Activated CD4-positive, alpha-beta T cell treated with anti-CD3 and anti-CD28 coated beads for 36 hours (primary cell): ENCODE measurements around the gene EMC7. TPM values are rescaled to one million over a fixed set of nuclear protein-coding genes. Genes with fewer than 3 reads are reported as not detected.
"Not testable (repeated sequence)": the region's sequence is repeated elsewhere in the genome, so short reads cannot be mapped to it uniquely, and the experiment has no call there.

Experiments
- ATAC-seq: fragments of 200-7000 bp; cut with Tn5 transposase; one replicate; pipeline ENCODE4 v1.10.0; 2021; ENCODE audit warnings: mild to moderate bottlenecking, moderate library complexity
- CTCF ChIA-PET: fragments of 350-600 bp; sonication (Branson Sonifier 250); formaldehyde crosslinking; loops from one replicate; lab custom pipeline; 2021; ENCODE audit warnings: antibody characterized with exemption; lab: Charles Lee
- POLR2A ChIA-PET: fragments of 350-600 bp; sonication (Branson Sonifier 250); formaldehyde crosslinking; loops from one replicate; lab custom pipeline; 2021; ENCODE audit warnings: antibody characterized with exemption, inconsistent platforms; lab: Charles Lee
- DNase-seq: peaks from one replicate; pipeline ENCODE4 v3.0.0-alpha.2; 2020
- H3K27ac Mint-ChIP-seq: one replicate; pipeline ENCODE4 v1.8.0; 2021; ENCODE audit warnings: mixed read lengths
- H3K27me3 Mint-ChIP-seq: one replicate; pipeline ENCODE4 v1.8.0; 2021; ENCODE audit warnings: mixed read lengths
- H3K36me3 Mint-ChIP-seq: one replicate; pipeline ENCODE4 v1.8.0; 2021; ENCODE audit warnings: low read depth, mixed read lengths
- H3K4me1 Mint-ChIP-seq: one replicate; pipeline ENCODE4 v1.8.0; 2021; ENCODE audit warnings: mixed read lengths
- H3K4me3 Mint-ChIP-seq: one replicate; pipeline ENCODE4 v1.8.0; 2021; ENCODE audit warnings: mild to moderate bottlenecking, moderate library complexity, mixed read lengths
- H3K9me3 Mint-ChIP-seq: one replicate; pipeline ENCODE4 v1.8.0; 2021; ENCODE audit warnings: low read depth, mixed read lengths
- intact Hi-C, 2 experiments: fragments of 100-400 bp; cut with DNase I in 1 of 2; cut with micrococcal nuclease in 1 of 2; formaldehyde crosslinking; loops; one replicate each; pipeline versions ENCODE4 v1.14.2 to v1.15.1; 2022 to 2024; cut with DNase I, micrococcal nuclease
- total RNA-seq, 2 experiments: library from RNA; stranded (reverse); gene quantifications; one replicate each; pipeline ENCODE4 v1.2.3, GENCODE V29; 2021

Gene EMC7
- total RNA-seq, 2 experiments from 2014 or later: 46.7 to 48.5 TPM

DNA sequence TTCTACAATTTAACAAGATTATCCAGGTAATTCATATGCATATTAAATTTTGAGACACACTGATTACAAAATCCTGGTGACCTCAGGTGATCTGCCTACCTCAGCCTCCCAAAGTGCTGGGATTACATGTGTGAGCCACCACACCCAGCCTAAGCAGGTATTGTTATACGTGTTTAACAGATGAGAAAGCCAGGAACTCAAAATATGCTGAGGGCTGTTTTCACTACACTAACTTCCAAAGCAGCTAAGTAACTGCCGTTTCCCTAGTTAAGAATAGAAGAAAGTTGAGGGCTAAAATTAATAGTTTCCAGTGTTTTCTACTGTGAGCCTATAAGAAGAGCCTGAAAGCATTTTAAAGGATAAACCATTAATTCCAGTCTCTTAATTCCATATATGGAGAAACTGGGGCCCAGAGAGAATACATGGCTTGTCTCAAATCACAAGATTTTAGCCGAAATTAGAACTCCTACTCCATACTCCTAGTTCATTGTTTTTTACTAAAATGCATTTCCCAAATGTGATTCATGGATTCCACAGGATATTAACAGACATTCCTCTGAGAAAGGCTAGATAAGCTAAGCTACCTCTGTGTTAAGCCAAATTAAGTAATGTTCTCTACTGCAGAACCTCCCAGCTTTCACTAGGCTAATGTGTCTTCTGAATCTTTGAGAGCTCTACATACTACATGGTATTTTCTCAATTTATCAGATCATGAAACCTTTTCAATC, 45.6 kb downstream of the EMC7 start:
- no peak overlapping the region for H3K4me3 Mint-ChIP-seq
- peaks cover 4% of the 10 kb centered on the region for H3K36me3 Mint-ChIP-seq
- H3K9me3 Mint-ChIP-seq: peaks cover 6% of the 10 kb centered on the region
- CTCF ChIA-PET: interaction anchor here (0.7 kb wide), 1 partner anchor 68 kb away, joined by 3 read pairs; no protein-coding TSS in a partner anchor
- H3K4me1 Mint-ChIP-seq: peaks cover 3% of the 10 kb centered on the region
- intact Hi-C loops: no loop called here
- no peaks in the 10 kb centered on the region for H3K27me3 Mint-ChIP-seq
- no peak for ATAC-seq
- DNase-seq: no peak
- POLR2A ChIA-PET: no interaction called here
- no peak overlapping the region for H3K27ac Mint-ChIP-seq

DNA sequence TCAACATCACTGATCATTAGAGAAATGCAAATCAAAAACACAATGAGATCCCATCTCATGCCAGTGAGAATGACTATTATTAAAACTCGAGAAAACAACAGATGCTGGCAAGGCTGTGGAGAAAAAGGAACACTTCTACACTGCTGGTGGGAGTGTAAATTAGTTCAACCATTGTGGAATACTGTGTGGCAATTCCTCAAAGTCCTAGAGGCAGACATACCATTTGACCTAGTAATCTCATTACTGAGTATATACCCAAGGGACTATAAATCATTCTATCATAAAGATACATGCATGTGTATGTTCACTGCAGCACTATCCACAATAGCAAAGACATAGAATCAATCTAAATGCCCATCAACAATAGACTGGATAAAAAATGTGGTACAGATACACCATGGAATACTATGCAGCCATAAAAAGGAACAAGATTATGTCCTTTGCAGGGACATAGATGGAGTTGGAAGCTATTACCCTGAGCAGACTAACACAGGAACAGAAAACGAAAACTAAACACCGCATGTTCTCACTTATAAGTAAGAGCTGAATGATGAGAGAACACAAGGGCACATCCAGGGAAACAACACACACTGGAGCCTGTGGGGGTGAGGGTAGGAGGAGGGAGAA, 47.5 kb downstream of the EMC7 start:
- intact Hi-C loops: no loop called here
- no peak overlapping the region for H3K27ac Mint-ChIP-seq
- ATAC-seq (no peak), DNase-seq (no peak)
- no peaks in the 10 kb centered on the region for H3K27me3 Mint-ChIP-seq
- H3K9me3 Mint-ChIP-seq: peaks cover 20% of the 10 kb centered on the region
- H3K4me3 Mint-ChIP-seq: no peak overlapping the region
- peaks cover 3% of the 10 kb centered on the region for H3K4me1 Mint-ChIP-seq
- CTCF ChIA-PET: interaction anchor here (0.5 to 0.6 kb wide), 2 partner anchors 58 to 152 kb away, joined by 3 read pairs; no protein-coding TSS in a partner anchor
- POLR2A ChIA-PET: no interaction called here
- H3K36me3 Mint-ChIP-seq: peaks cover 16% of the 10 kb centered on the region

DNA sequence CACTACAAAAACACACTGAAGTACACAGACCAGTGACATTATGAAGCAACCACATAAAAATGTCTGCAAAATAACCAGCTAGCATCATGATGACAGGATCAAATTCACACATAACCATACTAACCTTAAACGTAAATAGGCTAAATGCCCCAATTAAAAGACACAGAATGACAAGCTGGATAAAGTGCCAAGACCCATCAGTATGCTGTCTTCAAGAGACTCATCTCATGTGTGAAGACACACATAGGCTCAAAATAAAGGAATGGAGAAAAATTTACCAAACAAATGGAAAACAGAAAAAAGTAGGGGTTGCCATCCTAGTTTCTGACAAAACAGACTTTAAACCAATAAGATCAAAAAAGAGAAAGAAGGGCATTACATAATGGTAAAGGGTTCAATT, 51.3 kb downstream of the EMC7 start:
- POLR2A ChIA-PET, H3K4me3 Mint-ChIP-seq, intact Hi-C loops, ATAC-seq, H3K27ac Mint-ChIP-seq, DNase-seq, H3K27me3 Mint-ChIP-seq, H3K4me1 Mint-ChIP-seq, CTCF ChIA-PET: not testable (repeated sequence)
- Mint-ChIP-seq H3K9me3 (peaks cover 21% of the 10 kb centered on the region), H3K36me3 (peaks cover 17% of the 10 kb centered on the region)

DNA sequence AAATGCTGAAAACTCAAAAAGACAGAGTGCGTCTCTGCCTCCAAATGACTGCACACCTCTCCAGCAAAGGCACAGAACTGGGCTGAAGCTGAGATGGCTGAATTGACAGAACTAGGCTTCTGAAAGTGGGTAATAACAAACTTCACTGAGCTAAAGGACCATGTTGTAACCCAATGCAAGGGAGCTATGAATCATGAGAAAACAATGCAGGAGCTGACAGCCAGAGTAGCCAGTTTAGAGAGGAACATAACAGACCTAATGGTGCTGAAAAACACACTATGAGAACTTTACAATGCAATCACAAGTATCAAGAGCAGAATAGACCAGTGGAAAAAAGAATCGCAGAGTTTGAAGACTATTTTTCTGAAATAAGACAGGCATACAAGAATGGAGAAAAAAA, 52.5 kb downstream of the EMC7 start:
- intact Hi-C loops: no loop called here
- ChIA-PET POLR2A (no interaction called here), CTCF (no interaction called here)
- H3K4me1 Mint-ChIP-seq: peaks cover 4% of the 10 kb centered on the region
- peaks cover 21% of the 10 kb centered on the region for H3K9me3 Mint-ChIP-seq
- no peak overlapping the region for H3K4me3 Mint-ChIP-seq
- DNase-seq (no peak), ATAC-seq (no peak)
- H3K27me3 Mint-ChIP-seq: no peaks in the 10 kb centered on the region
- no peak overlapping the region for H3K27ac Mint-ChIP-seq
- peaks cover 17% of the 10 kb centered on the region for H3K36me3 Mint-ChIP-seq

DNA sequence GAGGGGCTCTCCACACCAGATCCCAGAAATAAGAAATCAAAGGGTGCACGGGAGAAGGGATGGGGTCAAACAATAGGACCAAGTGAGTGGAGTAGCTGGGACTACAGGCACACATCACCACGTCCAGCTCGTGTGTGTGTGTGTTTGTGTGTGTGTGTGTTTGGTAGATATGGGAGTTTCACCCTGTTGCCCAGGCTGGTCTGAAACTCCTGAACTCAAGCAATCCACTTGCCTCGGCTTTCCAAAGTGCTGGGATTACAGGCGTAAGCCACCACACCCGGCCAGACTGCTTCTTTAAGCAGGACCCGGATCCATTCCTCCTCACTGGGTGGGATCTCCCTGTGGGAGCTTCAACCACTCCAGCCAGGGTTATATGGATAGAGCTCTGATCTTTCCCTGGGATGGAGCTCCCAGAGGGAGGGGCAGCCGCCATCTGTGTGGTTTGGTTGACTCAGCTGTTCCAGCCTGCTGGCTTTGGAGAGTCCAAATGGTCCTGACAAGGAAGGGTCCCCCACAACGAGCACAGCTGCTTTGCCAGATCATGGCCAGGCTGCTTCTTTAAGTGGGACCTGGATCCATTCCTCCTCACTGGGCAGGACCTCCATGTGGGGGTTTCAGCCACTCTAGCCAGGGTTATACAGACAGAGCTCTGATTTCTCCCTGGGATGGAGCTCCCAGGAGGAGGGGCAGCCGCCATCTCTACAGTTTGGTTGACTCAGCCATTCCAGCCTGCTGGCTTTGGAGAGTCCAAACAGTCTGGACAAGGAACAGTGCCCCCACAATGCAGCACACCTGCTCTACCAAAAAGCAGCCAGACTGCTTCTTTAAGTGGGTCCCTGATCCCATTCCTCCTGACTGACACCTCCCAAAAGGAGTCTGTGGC, 53.5 kb downstream of the EMC7 start:
- CTCF ChIA-PET: interaction anchor here (0.6 kb wide), 1 partner anchor 14 kb away, joined by 3 read pairs; no protein-coding TSS in a partner anchor
- H3K27ac Mint-ChIP-seq: no peak overlapping the region
- H3K4me1 Mint-ChIP-seq: peaks cover 13% of the 10 kb centered on the region
- ATAC-seq (no peak), DNase-seq (no peak)
- H3K9me3 Mint-ChIP-seq: peaks cover 21% of the 10 kb centered on the region
- intact Hi-C loops: no loop called here
- H3K4me3 Mint-ChIP-seq: no peak overlapping the region
- peaks cover 17% of the 10 kb centered on the region for H3K36me3 Mint-ChIP-seq
- H3K27me3 Mint-ChIP-seq: no peaks in the 10 kb centered on the region
- POLR2A ChIA-PET: no interaction called here

DNA sequence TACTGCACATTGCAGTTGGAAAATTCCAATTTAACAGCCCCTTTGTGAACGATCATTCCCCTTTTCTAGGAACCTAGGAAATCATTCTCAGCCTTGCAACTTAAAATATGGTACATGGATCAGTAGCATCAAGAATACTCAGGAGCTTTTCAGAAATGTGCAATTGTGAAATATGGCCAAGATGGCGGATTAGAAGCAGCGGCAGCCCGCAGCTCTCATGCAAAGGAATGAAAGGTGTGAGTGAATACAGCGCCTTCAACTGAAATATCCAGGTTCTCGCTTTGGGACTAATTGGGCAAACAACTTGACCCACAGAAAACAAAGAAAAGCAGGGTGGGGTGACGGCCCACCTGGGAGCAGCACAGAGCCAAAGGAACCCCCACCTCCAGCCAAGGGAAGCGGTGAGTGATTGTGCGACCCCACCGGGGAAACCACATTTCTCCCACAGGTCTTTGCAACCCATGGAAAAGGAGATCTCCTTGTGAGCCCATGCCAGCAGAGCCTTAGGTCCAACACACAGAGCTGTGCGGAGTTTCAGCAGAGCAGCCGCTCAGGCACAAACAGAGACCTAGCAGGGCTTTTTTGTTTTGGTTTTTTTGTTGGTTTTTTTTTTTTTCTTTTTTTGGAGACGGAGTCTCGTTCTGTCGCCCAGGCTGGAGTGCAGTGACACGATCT, 55.1 kb downstream of the EMC7 start:
- peaks cover 12% of the 10 kb centered on the region for H3K4me1 Mint-ChIP-seq
- intact Hi-C loops: no loop called here
- H3K4me3 Mint-ChIP-seq: no peak overlapping the region
- ATAC-seq (no peak), DNase-seq (no peak)
- ChIA-PET POLR2A (no interaction called here), CTCF (no interaction called here)
- peaks cover 16% of the 10 kb centered on the region for H3K36me3 Mint-ChIP-seq
- H3K27me3 Mint-ChIP-seq: no peaks in the 10 kb centered on the region
- H3K9me3 Mint-ChIP-seq: peaks cover 21% of the 10 kb centered on the region
- H3K27ac Mint-ChIP-seq: no peak overlapping the region

DNA sequence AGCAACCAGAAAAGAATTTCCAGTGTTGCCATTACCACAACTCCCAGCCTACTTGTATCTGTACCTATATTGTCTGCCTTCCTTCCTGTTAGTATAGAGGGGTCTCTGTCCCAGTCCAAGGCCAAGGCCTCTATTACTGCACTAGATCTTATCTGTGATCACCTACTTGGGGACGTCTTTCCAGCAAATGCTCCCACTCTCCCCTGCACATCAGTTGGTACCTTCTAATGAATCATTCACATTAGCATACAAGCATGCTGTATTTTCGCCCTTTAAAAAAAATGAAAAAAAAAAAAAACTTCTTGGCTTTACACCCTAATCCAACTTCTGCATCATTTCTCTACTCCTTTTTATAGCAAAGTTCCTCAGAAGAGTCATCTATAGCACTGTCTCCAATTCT, 57.8 kb downstream of the EMC7 start:
- DNase-seq (no peak), ATAC-seq (no peak)
- intact Hi-C loops: no loop called here
- ChIA-PET CTCF (interaction anchor here (0.8 to 1.4 kb wide), 3 partner anchors 17 to 174 kb away, joined by 3 to 6 read pairs (median 4); partner anchors contain the start of gene KATNBL1), POLR2A (no interaction called here)
- H3K27ac Mint-ChIP-seq: no peak overlapping the region
- H3K4me1 Mint-ChIP-seq: peaks cover 27% of the 10 kb centered on the region
- no peaks in the 10 kb centered on the region for H3K36me3 Mint-ChIP-seq
- no peak overlapping the region for H3K4me3 Mint-ChIP-seq
- H3K27me3 Mint-ChIP-seq: no peaks in the 10 kb centered on the region
- H3K9me3 Mint-ChIP-seq: no peaks in the 10 kb centered on the region

DNA sequence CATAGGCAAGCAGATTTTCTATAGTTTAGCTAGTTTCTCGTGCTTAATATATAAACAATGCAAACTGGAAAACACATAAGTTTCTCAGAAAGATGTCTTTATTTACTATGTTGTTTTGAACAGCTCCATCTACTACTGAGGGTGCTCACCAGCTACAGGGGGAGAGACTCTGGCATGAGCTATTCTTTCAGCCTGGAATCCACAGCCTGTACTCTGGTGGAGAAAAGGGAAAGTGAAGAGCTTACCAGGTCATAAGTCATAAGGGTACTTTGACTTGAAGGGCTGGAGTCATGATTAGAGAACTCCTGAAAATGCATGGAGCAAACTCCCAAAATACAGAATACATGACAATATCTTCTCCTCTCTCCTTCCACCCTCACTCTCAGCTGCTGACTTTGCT, 58.3 kb downstream of the EMC7 start:
- ChIA-PET CTCF (interaction anchor here (0.6 to 1.4 kb wide), 5 partner anchors 17 to 175 kb away, joined by 3 to 6 read pairs (median 3); partner anchors contain the start of gene KATNBL1), POLR2A (no interaction called here)
- intact Hi-C loops: no loop called here
- H3K36me3 Mint-ChIP-seq: no peaks in the 10 kb centered on the region
- H3K9me3 Mint-ChIP-seq: no peaks in the 10 kb centered on the region
- DNase-seq (no peak), ATAC-seq (no peak)
- H3K4me1 Mint-ChIP-seq: peaks cover 27% of the 10 kb centered on the region
- H3K27me3 Mint-ChIP-seq: no peaks in the 10 kb centered on the region
- no peak overlapping the region for H3K4me3 Mint-ChIP-seq
- no peak overlapping the region for H3K27ac Mint-ChIP-seq

DNA sequence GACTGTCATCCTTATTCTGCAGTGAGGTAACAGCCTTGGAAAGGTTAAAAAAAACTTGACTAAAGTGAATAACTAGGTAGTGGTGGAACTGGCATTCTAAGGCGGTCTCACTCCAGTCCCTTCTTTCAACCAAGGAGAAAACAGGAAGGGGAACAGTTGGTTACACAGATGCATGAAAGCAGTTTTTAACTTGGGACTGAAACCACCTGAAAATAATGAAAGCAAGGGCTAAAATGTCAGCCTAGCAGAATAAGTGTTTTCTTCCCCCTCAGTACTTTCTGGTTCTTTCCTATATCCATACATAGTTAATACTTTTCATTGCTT, 61.9 kb downstream of the EMC7 start:
- Mint-ChIP-seq H3K4me3 (peak overlapping the region; percentile 81), H3K27ac (peak overlapping the region; percentile 93), H3K9me3 (no peaks in the 10 kb centered on the region), H3K4me1 (peaks cover 32% of the 10 kb centered on the region), H3K36me3 (no peaks in the 10 kb centered on the region), H3K27me3 (no peaks in the 10 kb centered on the region)
- intact Hi-C loops: loop anchor here (1.0 to 5.0 kb wide), 8 partner anchors 63 to 1508 kb away; partner anchors contain the start of genes SLC12A6 (in 2 of the 2), ZNF770 (in 2 of the 2), DPH6 (in 1 of the 2) and FMN1 (in 1 of the 2)
- POLR2A ChIA-PET: interaction anchor here (0.5 to 1.7 kb wide), 3 partner anchors 21 to 298 kb away, joined by 3 to 5 read pairs (median 3); no protein-coding TSS in a partner anchor
- no peak for ATAC-seq
- CTCF ChIA-PET: interaction anchor here (1.0 to 2.3 kb wide), 3 partner anchors 21 to 169 kb away, joined by 3 to 8 read pairs (median 4); partner anchors contain the start of gene KATNBL1
- DNase-seq: no peak

DNA sequence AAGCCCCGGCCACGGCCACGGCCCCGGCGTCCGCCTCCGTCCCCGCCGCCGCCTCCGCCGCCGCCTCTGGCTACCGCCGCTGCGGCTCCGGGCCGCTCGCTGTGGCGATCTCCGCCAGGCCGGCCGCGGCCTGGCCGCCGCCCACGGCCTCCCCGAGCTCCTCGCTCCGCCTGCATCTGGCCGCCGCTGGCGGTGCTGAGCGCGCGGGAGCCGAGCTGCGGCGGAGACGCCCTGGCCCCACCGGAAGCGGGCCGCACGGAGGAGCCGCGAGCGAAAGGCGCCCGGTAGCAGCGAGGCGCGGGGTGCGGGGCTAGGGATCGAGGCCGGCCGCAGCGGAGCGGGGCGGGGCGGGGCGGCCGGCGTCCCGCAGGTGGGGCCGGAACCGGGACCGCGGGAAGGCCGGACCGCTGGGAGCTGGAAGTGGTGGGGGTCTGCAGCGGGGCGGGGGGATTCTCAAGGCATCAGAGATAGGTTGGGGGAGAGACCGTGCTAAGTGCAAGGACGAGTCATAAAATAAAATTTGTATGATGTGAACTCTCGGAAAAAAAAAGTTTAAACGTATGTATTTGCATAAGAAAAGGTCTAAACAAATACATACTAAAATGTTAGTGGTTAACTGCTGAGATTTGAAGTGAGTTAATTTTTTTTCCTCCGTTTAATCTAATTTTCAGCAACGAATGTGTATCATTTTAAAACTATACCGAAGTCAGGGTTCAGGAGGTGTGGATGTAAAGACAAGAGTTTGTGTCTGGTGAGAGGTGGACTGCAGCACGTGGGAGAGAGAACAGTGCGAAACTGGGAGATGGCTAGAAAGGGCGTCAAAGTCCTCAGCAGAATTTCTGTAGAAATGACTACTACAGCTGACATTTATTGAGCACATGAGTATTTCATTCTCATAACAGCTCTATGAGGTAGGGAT, 62.5 kb downstream of the EMC7 start, which contains the start of gene AVEN:
AVEN (minus strand) TSS at position 334 of the 919 bp plus-strand sequence; CDS start at position 176, 158 bp downstream.
- no peaks in the 10 kb centered on the region for H3K36me3 Mint-ChIP-seq
- H3K27me3 Mint-ChIP-seq: no peaks in the 10 kb centered on the region
- peak; percentile 77 for DNase-seq
- CTCF ChIA-PET: interaction anchor here (1.0 to 2.3 kb wide), 3 partner anchors 22 to 170 kb away, joined by 3 to 8 read pairs (median 4); partner anchors contain the start of gene KATNBL1
- peak; percentile 76 for ATAC-seq
- intact Hi-C loops: loop anchor here (1.0 to 5.0 kb wide), 9 partner anchors 62 to 1508 kb away; partner anchors contain the start of genes SLC12A6 (in 2 of the 2), ZNF770 (in 2 of the 2), DPH6 (in 1 of the 2) and EMC7 (in 1 of the 2)
- H3K9me3 Mint-ChIP-seq: no peaks in the 10 kb centered on the region
- H3K4me1 Mint-ChIP-seq: peaks cover 31% of the 10 kb centered on the region
- peak within 1 kb of the TSS; percentile 96 for H3K27ac Mint-ChIP-seq
- H3K4me3 Mint-ChIP-seq: peak within 1 kb of the TSS; percentile 81
- POLR2A ChIA-PET: interaction anchor here (0.5 to 1.7 kb wide), 3 partner anchors 20 to 299 kb away, joined by 3 to 5 read pairs (median 3); no protein-coding TSS in a partner anchor
